ENCODE measurements around the gene SLC25A29.
"Not testable (repeated sequence)": the region's sequence is repeated elsewhere in the genome, so short reads cannot be mapped to it uniquely, and the experiment has no call there.

Gene SLC25A29

GRCh38 chr14:100294213-100294962, 11.9 kb downstream of the SLC25A29 start:
- in situ Hi-C loops (cut with MboI; ENCODE audit: low sequenced_read_pairs): no loop called here

- in situ Hi-C loops (cut with MboI; ENCODE audit: low sequenced_read_pairs): no loop called here
These were observed 12.6 kb downstream of the SLC25A29 start for GRCh38 chr14:100293497-100294212.

- in situ Hi-C loops (cut with MboI; ENCODE audit: low sequenced_read_pairs): no loop called here
These were observed 13.3 kb downstream of the SLC25A29 start for GRCh38 chr14:100292776-100293461.

GRCh38 chr14:100292301-100292775, 13.9 kb downstream of the SLC25A29 start:
- in situ Hi-C loops (cut with MboI; ENCODE audit: low sequenced_read_pairs): no loop called here

GRCh38 chr14:100291305-100292075, 14.8 kb downstream of the SLC25A29 start:
- in situ Hi-C loops (cut with MboI; ENCODE audit: low sequenced_read_pairs): no loop called here

- in situ Hi-C loops (cut with MboI; ENCODE audit: low sequenced_read_pairs): no loop called here
These were observed 15.5 kb downstream of the SLC25A29 start for GRCh38 chr14:100290607-100291304.

GRCh38 chr14:100289916-100290606, 16.2 kb downstream of the SLC25A29 start:
- in situ Hi-C loops (cut with MboI; ENCODE audit: low sequenced_read_pairs): no loop called here

GRCh38 chr14:100288382-100289185, 17.7 kb downstream of the SLC25A29 start:
- in situ Hi-C loops (cut with MboI; ENCODE audit: low sequenced_read_pairs): no loop called here

GRCh38 chr14:100287998-100288295, 18.3 kb downstream of the SLC25A29 start:
- in situ Hi-C loops (cut with MboI; ENCODE audit: low sequenced_read_pairs): not testable (repeated sequence)

- in situ Hi-C loops (cut with MboI; ENCODE audit: low sequenced_read_pairs): no loop called here
These were observed 18.8 kb downstream of the SLC25A29 start for GRCh38 chr14:100287202-100287997.

- in situ Hi-C loops (cut with MboI; ENCODE audit: low sequenced_read_pairs): no loop called here
These were observed 19.6 kb downstream of the SLC25A29 start for GRCh38 chr14:100286484-100287191.

GRCh38 chr14:100285913-100286400, 20.3 kb downstream of the SLC25A29 start:
- in situ Hi-C loops (cut with MboI; ENCODE audit: low sequenced_read_pairs): no loop called here

GRCh38 chr14:100285021-100285912, 21.0 kb downstream of the SLC25A29 start:
- in situ Hi-C loops (cut with MboI; ENCODE audit: low sequenced_read_pairs): no loop called here

GRCh38 chr14:100283984-100284881, 22.0 kb downstream of the SLC25A29 start:
- in situ Hi-C loops (cut with MboI; ENCODE audit: low sequenced_read_pairs): no loop called here

GRCh38 chr14:100283436-100283835, 22.8 kb downstream of the SLC25A29 start:
- in situ Hi-C loops (cut with MboI; ENCODE audit: low sequenced_read_pairs): not testable (repeated sequence)

All from HL-60/S4 (cell line).